OCI-LY1 (cell line): Measurements from ENCODE around the gene RTP2.

Source experiments
- CTCF ChIP-seq: fragments of 200-600 bp; sonication (generic), shearing (Covaris generic); IDR thresholded peaks from 2 replicates; pipeline ENCODE4 v1.5.1; 2017; ENCODE audit warnings: mild to moderate bottlenecking, antibody characterized with exemption, low read length, moderate library complexity, mixed read lengths
- EZH2 ChIP-seq: fragments of 200-600 bp; sonication (generic), shearing (Covaris generic); IDR thresholded peaks from 2 replicates; pipeline ENCODE4 v1.8.0; 2017; ENCODE audit warnings: borderline replicate concordance, mixed run types, mild to moderate bottlenecking, antibody characterized with exemption, low read length, moderate library complexity, mixed read lengths

GRCh38 chr3:187743195-187744141 lies 41.1 kb upstream of the RTP2 start:
- TF ChIP-seq CTCF = no peak
- TF ChIP-seq EZH2 = no peak
